IPS-18c (cell line): Measurements from ENCODE around the gene DTNA.

Experiments
- H3K4me3 ChIP-seq: 2 replicates; pipeline ENCODE4 v1.7.0; 2013; ENCODE audit warnings: low read depth, mild to moderate bottlenecking, low read length, moderate library complexity; ENCODE audit not compliant: insufficient read depth
- H3K9me3 ChIP-seq: one replicate; pipeline ENCODE4 v1.6.1; 2013; ENCODE audit warnings: mild to moderate bottlenecking, low read length, moderate library complexity; ENCODE audit not compliant: control insufficient read depth, insufficient read depth

Gene DTNA

DNA sequence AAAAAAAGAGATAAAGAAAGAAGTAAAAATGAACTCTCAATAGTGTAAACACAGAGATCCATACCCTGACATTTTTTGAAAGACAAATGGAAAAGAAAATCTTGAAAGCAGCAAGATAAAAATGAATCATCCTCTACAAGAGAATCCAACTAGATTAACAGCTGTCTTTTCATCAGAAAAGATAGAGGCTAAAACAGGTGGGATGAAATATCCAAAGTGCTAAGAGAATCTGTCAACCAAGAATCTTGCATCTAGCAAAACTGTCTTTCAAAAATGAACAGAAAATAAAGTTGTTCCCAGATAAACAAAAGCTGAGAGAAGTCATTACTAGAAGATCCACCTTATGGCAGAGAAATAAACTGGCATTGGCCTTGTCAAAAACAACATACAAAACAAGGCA lies 213.8 kb downstream of the DTNA start:
- no peaks in the 10 kb centered on the region for H3K9me3 ChIP-seq
- H3K4me3 ChIP-seq: no peak overlapping the region

DNA sequence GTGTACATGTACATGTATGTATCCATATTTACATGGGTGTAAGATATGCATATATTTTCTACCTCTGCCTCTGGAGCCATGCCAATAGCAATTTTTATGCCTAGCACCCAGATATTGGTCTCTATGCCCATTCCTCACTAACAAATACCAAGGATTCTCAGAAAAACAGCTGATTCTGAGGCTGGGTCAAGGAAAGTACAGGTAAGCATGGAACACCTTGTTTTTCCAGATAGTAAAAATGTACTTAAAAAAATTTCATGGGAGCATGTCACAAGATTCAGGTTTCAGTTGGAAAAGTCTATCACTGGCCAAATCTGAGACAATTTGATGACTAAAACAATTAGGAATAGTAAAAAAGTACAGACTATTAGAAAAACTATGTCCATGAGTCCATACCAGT lies 216.6 kb downstream of the DTNA start:
- Histone ChIP-seq H3K4me3 (no peak overlapping the region), H3K9me3 (no peaks in the 10 kb centered on the region)

DNA sequence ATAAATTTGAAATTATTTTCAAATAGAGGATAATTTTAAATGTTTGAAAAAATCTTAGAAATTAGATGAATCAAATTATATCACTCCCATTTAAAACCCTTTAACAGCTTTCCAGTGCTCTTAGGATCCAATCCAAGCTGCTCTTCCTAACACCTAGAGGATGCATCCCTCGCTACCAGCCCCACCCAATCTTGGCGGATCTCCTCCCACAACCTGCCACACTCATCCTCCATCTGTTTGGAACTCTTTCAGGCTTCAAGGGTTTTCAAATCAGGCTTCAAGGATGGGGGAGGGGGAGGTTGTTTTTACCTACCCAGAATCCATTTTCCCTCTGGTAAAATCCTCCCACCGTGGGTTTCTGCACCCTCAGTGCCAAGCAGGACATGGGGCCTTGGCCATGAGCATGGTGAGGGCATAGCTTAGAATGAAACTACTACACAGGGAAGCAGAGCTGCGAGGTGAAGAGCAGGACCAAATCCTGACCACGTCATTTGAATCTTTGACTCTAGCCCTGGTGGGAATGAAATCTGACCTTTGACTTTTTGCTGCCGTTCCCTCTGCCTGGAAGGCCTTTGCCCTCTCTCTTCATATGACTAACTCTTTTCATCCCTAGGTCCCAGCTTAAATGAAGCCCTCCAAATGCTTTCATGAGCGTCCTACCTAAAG lies 218.1 kb downstream of the DTNA start:
- Histone ChIP-seq H3K4me3 (no peak overlapping the region), H3K9me3 (no peaks in the 10 kb centered on the region)

DNA sequence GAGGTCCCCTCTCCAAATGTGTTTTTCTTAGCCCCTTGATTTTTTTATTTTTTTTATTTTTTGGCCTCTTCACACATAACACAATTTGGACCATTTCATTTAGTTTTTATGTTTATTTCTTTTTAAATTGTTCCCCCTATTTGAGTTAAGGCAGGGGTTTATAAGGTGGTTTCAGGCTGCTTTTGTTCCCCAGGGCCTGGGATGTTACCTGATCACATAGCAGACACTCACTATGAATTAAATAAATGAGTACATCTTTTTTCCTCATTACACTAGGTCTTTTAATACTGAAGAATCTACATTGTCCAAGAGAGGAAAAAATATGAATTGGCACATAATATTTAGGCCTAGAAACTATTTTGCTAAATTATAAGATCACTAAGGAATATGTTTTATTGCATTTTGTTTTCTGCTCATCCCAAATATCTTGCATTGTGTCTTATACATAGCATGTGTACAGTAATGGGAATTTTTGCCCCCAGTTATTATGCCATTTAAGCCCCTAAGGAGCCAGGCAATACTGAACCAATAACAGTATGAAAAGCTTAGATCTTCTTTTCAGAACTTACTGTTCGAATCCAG lies 218.7 kb downstream of the DTNA start:
- no peaks in the 10 kb centered on the region for H3K9me3 ChIP-seq
- no peak overlapping the region for H3K4me3 ChIP-seq

- Histone ChIP-seq H3K9me3 (no peaks in the 10 kb centered on the region), H3K4me3 (no peak overlapping the region)
Observed at GRCh38 chr18:34929336-34929780, 219.3 kb downstream of the DTNA start.

DNA sequence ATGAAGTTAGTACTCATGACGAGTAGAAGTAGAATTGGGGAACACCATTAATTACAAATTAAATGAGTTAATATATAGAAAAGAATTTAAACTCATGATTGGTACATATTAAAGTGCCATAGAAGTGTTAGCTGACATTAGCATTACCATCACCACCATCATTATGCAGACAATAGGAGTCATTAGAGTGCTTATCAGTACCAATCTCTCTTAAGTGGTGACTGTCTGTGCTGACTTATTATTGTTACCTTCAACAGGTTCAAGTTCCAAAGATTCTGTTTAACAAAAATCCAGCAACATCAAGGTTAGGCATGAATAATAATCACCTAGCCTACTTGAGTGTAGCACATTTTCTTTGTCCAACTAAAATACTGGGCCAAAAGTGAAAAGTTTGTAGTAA lies 222.3 kb downstream of the DTNA start:
- Histone ChIP-seq H3K9me3 (no peaks in the 10 kb centered on the region), H3K4me3 (no peak overlapping the region)

- H3K4me3 ChIP-seq: no peak overlapping the region
- no peaks in the 10 kb centered on the region for H3K9me3 ChIP-seq
Observed at GRCh38 chr18:34932792-34933466, 222.8 kb downstream of the DTNA start.

GRCh38 chr18:34933909-34934661 lies 224.0 kb downstream of the DTNA start:
- no peaks in the 10 kb centered on the region for H3K9me3 ChIP-seq

DNA sequence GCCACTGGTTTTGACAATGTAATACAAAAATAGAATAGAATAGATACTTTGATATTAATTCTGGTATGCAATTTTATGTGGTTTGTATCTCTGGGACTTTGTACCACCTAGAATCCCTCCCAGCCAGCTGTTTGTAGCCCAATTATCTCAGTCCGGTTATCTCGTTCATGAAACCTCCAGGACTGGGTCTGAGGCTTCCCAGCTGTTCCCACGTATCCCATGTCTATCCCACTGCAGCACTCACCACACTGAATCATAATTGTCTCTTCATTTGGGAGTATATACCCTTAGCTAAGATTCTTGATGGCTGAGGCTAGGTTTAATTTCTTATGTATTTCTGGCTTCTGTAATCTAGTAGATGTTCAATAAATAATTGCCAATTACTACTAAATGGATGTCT lies 226.7 kb downstream of the DTNA start:
- Histone ChIP-seq H3K9me3 (no peaks in the 10 kb centered on the region), H3K4me3 (no peak overlapping the region)

More at GRCh38 chr18:34933909-34934661, 224.0 kb downstream of the DTNA start:
- no peak overlapping the region for H3K4me3 ChIP-seq

GRCh38 chr18:34938090-34938489 lies 228.0 kb downstream of the DTNA start:
- Histone ChIP-seq H3K4me3 (no peak overlapping the region), H3K9me3 (no peaks in the 10 kb centered on the region)
